Colonic mucosa (tissue), 4 donors: ENCODE data around the gene B9D2. TPM values are rescaled to one million over a fixed set of nuclear protein-coding genes. Genes with fewer than 3 reads are reported as not detected.

Experiments
- DNase-seq: peaks from one replicate; pipeline ENCODE4 v3.0.0-alpha.2; 2020
- H3K27ac ChIP-seq: fragments of 200-600 bp; one replicate; pipeline ENCODE4 v1.8.0; 2021
- H3K27me3 ChIP-seq: fragments of 200-600 bp; one replicate; pipeline ENCODE4 v1.8.0; 2021
- H3K36me3 ChIP-seq: fragments of 200-600 bp; one replicate; pipeline ENCODE4 v1.8.0; 2021
- H3K4me1 ChIP-seq: fragments of 200-600 bp; one replicate; pipeline ENCODE4 v1.8.0; 2021; ENCODE audit warnings: mild to moderate bottlenecking
- H3K4me3 ChIP-seq: fragments of 200-600 bp; one replicate; pipeline ENCODE4 v1.8.0; 2021
- H3K9ac ChIP-seq, 2 donors: one replicate each; pipeline ENCODE4 v1.7.0; 2013; ENCODE audit warnings: control low read depth in 2 of 2, low read depth in 2 of 2, low read length in 2 of 2
- H3K9me3 ChIP-seq: fragments of 200-600 bp; one replicate; pipeline ENCODE4 v1.8.0; 2021
- intact Hi-C: fragments of 100-400 bp; cut with DNase I; formaldehyde crosslinking; loops from one replicate; pipeline ENCODE4 v1.14.1; 2022
- total RNA-seq, 2 donors: library from RNA; stranded (reverse); fragmentation: NEBNext Ultra II Directional in 1 of 2; extraction: Animal tissue kit (Norgen Biotek cat#: 25700) in 1 of 2; gene quantifications; one replicate each; pipeline ENCODE4 v1.2.1, GENCODE V29; 2021
- TF ChIP-seq, protein P1 (sequence below): fragments of 200-600 bp; IDR thresholded peaks from one replicate; pipeline ENCODE4 v1.8.0; 2022; ENCODE audit warnings: antibody characterized with exemption, mild to moderate bottlenecking
- donor health status: healthy.
- donor health status: DM: no; HTN: no; CAD: no.
- donor health status: DM: no; HTN: no; CAD: no.

B9D2 gene, protein sequence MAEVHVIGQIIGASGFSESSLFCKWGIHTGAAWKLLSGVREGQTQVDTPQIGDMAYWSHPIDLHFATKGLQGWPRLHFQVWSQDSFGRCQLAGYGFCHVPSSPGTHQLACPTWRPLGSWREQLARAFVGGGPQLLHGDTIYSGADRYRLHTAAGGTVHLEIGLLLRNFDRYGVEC
- 10 to 100 TPM in 1 of 2 donors, 1 to 10 TPM in 1; 8.4 to 10.4 TPM for total RNA-seq

DNA sequence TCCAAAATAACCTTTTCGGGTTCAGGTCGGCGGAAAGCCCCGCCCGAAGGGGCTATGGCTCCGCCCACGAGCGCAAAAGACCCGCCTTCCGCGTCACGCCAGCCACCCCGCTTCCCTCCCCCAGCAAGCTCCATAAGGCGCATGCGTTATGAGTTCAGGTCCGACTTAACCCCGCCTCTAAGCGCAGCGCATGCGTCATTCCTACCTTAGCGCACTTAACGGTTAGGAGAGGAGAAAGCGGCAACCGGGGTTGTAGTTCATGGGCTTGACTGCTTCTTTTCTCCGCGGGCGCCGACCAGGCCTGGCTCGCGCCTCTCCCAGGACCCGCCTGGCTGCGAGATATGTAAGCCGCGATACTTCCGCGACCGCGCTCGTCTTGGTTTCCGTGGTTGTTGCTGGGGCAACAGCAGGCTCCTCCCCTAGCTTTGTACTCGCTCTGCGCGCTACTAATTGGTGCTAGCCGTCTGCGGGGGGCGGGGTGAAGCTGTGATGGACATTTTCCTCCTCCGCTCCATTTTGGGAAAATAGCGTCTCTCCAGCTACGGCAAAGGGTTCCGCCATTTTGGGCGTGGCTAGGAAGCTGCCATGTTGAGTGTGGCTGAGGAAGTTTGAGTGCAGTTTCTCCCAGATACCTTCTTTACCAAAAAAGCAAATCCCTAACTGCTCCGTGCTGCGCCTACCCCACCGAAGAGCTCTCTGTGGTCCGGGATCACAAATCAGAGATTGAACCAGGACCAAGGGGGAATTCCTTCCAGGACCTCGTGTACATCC, at the start of gene B9D2:
Gene B9D2, minus strand, starts transcription at position 397 of the 771 bp plus-strand sequence. CDS start 630 bp downstream, outside the sequence.
- Histone ChIP-seq H3K27me3 (no peaks in the 10 kb centered on the region), H3K27ac (peak within 1 kb of the TSS; percentile 90), H3K4me3 (peak within 1 kb of the TSS; percentile 49), H3K9me3 (no peaks in the 10 kb centered on the region), H3K36me3 (no peaks in the 10 kb centered on the region), H3K9ac (peak within 1 kb of the TSS; percentile 72 to 91), H3K4me1 (peaks cover 3% of the 10 kb centered on the region)
- intact Hi-C loops = no loop called here
- peak; percentile 98 for DNase-seq
- TF ChIP-seq, protein P1, sequence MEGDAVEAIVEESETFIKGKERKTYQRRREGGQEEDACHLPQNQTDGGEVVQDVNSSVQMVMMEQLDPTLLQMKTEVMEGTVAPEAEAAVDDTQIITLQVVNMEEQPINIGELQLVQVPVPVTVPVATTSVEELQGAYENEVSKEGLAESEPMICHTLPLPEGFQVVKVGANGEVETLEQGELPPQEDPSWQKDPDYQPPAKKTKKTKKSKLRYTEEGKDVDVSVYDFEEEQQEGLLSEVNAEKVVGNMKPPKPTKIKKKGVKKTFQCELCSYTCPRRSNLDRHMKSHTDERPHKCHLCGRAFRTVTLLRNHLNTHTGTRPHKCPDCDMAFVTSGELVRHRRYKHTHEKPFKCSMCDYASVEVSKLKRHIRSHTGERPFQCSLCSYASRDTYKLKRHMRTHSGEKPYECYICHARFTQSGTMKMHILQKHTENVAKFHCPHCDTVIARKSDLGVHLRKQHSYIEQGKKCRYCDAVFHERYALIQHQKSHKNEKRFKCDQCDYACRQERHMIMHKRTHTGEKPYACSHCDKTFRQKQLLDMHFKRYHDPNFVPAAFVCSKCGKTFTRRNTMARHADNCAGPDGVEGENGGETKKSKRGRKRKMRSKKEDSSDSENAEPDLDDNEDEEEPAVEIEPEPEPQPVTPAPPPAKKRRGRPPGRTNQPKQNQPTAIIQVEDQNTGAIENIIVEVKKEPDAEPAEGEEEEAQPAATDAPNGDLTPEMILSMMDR = no peak

DNA sequence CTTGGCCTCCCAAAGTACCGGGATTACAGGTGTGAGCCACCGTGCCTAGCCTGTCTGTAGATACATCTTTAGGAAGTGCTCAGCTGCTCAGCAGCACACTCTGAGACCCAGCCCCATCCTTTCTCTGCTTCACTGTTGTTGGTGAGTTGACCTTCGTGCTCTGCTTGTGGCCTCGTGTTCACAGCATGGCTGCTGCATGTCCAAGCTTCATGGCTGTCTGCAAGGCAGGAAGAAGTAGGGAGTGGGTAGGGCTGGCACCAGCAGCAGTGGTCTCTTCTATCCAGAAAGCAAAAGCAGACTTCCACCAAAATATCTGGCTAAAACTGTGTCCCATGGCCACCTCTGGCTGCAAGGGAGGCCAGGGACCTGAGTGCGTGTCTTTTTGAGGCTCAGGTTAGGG, 49.0 kb upstream of the B9D2 start:
- DNase-seq = no peak
- no peaks in the 10 kb centered on the region for H3K4me1 ChIP-seq
- no peaks in the 10 kb centered on the region for H3K27me3 ChIP-seq
- TF ChIP-seq, protein P1 = no peak
- no peaks in the 10 kb centered on the region for H3K36me3 ChIP-seq
- no peaks in the 10 kb centered on the region for H3K9me3 ChIP-seq
- H3K9ac ChIP-seq = no peak overlapping the region
- intact Hi-C loops = no loop called here
- no peak overlapping the region for H3K27ac ChIP-seq
- no peak overlapping the region for H3K4me3 ChIP-seq

DNA sequence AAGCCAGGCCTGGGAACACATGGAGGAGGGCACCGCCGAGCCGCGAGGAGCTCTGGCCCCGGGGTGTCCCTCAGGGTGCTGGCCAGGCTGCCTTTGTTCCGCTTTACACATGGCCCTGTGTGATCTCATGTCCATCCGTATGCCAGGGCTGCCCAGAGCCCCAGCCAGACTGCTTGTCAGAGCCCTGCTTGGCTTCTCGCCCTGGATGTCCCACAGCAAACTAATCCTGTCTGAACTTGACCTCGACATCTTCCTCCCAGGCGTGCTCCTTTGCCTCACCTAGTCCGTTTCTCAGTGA, 48.0 kb upstream of the B9D2 start:
- no peaks in the 10 kb centered on the region for H3K36me3 ChIP-seq
- DNase-seq = no peak
- H3K9me3 ChIP-seq = no peaks in the 10 kb centered on the region
- H3K9ac ChIP-seq = no peak overlapping the region
- no peaks in the 10 kb centered on the region for H3K4me1 ChIP-seq
- no peaks in the 10 kb centered on the region for H3K27me3 ChIP-seq
- H3K27ac ChIP-seq = no peak overlapping the region
- no peak overlapping the region for H3K4me3 ChIP-seq
- TF ChIP-seq, protein P1 = no peak
- intact Hi-C loops = no loop called here

DNA sequence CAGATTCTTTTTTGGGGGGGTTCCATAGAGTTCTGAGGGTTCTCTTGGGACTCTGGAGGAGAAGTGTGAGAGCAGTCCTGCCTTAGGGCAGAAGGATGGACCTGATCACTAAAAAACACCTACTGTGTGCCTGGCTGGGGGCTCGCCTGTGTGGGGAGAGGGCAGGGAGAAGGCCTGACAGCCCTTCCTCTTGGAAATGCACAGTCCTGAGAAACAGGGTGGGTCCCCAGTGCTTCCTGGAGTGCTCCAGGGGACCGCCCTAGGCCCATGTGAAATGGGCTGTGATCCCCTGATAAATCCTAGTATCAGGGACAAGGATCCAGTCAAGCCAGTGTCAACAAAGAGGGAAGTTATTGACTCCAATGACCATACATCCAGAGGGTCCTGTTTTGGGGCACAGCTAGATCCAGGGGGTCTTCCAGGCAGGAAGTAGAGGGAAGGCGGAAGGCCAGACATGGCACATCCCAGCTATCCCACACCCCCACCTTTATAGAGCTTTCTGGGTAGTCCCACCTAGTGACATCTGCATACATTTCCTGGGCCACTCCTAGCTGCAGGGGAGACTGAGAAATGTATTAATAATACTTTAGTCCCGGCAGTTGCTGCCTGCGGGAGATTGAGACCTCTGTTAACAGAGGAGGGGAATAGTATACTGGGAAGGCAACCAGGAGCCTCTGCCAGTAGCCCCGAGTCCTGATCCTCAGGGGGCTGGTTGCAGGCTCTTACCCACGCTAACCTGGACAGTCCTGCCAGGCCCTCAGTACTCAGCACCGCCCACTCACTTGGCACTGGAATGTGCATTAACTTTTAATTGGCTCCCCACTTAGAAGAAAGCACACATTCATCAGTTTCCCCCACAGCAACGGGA, 47.4 kb upstream of the B9D2 start:
- intact Hi-C loops = no loop called here
- no peak overlapping the region for H3K4me3 ChIP-seq
- H3K27me3 ChIP-seq = no peaks in the 10 kb centered on the region
- H3K9ac ChIP-seq = no peak overlapping the region
- TF ChIP-seq, protein P1 = no peak
- no peaks in the 10 kb centered on the region for H3K9me3 ChIP-seq
- H3K4me1 ChIP-seq = no peaks in the 10 kb centered on the region
- H3K27ac ChIP-seq = no peak overlapping the region
- no peak for DNase-seq
- no peaks in the 10 kb centered on the region for H3K36me3 ChIP-seq

DNA sequence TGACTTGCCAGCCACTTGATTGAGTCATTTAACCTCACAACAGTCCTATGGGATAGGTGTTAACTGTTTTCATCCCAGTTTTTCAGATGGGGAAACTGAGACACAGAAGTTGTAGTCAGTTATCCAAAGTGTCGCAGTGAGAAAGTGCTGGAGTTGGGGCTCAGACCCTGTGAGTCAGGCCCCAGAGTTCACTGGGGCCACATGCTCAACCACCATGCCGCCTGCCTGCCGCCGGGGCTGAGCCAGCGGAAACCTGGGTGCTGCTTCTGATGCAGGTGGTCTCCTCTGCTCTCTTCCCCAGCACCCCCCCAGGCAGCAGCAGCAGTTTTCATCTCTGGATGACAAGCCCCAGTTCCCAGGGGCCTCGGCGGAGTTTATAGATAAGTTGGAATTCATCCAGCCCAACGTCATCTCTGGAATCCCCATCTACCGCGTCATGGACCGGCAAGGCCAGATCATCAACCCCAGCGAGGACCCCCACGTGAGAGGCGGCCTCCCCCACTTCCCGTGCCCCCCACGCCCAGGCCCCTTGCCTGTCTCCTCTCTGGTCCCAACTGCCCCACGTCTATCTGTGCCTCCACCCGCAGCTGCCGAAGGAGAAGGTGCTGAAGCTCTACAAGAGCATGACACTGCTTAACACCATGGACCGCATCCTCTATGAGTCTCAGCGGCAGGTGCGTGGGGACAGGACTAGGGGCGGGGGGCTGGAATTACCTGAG, 46.5 kb upstream of the B9D2 start:
- no peak overlapping the region for H3K4me3 ChIP-seq
- no peak for DNase-seq
- no peaks in the 10 kb centered on the region for H3K27me3 ChIP-seq
- no peak overlapping the region for H3K9ac ChIP-seq
- TF ChIP-seq, protein P1 = no peak
- no peaks in the 10 kb centered on the region for H3K36me3 ChIP-seq
- H3K27ac ChIP-seq = no peak overlapping the region
- H3K9me3 ChIP-seq = no peaks in the 10 kb centered on the region
- intact Hi-C loops = no loop called here
- H3K4me1 ChIP-seq = no peaks in the 10 kb centered on the region
